Ectodermal cell (in vitro differentiated cells): ENCODE results near the gene GPR32.

ENCODE experiments used
- H3K27ac ChIP-seq: 2 replicates; pipeline ENCODE4 v1.7.0; 2013; ENCODE audit warnings: mild to moderate bottlenecking, low read depth, low read length; ENCODE audit not compliant: insufficient read depth, poor library complexity, severe bottlenecking
- H3K27me3 ChIP-seq: 2 replicates; pipeline ENCODE4 v1.7.0; 2013; ENCODE audit warnings: mild to moderate bottlenecking, low read length; ENCODE audit not compliant: insufficient read depth, control insufficient read depth, poor library complexity, severe bottlenecking
- H3K36me3 ChIP-seq: one replicate; pipeline ENCODE4 v1.7.0; 2013; ENCODE audit warnings: low read length; ENCODE audit not compliant: control insufficient read depth, insufficient read depth
- H3K4me1 ChIP-seq: one replicate; pipeline ENCODE4 v1.7.0; 2013; ENCODE audit warnings: low read length; ENCODE audit not compliant: control insufficient read depth, insufficient read depth
- H3K4me3 ChIP-seq: 2 replicates; pipeline ENCODE4 v1.7.0; 2013; ENCODE audit warnings: low read depth, low read length, control low read depth; ENCODE audit not compliant: insufficient read depth
- H3K9me3 ChIP-seq: 2 replicates; pipeline ENCODE4 v1.7.0; 2013; ENCODE audit warnings: mild to moderate bottlenecking, low read length, moderate library complexity; ENCODE audit not compliant: control insufficient read depth
- WGBS, 2 experiments: methylation state at CpG; one replicate each; pipeline ENCODE4 v1.1.7; 2013; ENCODE audit warnings: missing lambda C conversion rate in 2 of 2; 5-methylcytosine and 5-hydroxymethylcytosine counted together

The GPR32 gene

GRCh38 chr19:50815439-50815838 lies 45.2 kb downstream of the GPR32 start:
- WGBS, 2 experiments, result 91 to 96% methylated on average over 1 of the region's 1 CpG
- H3K27me3 ChIP-seq, result peaks cover 45% of the 10 kb centered on the region

DNA sequence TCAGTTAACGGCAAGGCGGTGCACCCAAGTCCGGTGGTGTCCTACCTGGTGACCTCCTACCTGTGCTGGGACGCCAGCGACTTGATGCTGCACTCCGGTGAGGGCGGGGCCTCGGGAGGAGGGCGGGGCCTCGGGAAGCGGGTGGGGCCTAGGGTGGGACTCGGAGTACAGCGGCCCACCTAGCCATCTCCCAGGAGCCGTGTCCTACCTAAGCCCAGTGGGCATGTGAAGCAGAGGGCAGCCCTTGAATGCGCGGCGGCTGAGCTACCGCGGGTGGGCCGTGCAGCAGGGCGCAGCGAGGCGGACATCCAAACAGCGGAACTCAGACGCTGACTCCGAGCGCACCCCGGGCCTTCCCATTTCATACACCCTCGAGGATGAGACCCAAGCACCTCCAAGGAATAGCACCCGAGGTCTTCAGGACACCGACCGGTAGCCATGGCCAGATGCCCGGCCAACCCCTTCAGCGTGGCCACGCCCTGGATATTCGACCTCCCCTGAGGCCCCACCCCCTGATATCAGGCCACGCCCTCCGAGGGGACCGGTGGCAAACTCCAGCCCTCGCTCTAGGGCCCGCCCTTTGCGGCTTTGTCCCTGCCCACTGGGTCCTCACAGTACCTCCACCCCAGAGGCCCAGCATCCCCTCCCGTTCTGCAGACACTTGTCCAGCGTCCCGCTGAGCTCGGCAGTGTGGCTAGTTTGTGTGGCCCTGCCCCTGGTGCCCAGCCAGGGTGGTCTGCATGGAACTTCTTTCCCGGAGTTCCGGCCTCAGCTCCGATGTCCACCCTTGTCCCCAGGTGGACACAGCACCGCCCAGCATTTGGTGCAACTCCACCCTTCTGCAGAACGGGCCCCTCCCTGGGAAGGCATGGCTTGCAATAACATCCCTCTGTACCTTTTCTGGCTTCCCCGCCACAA lies 47.9 kb downstream of the GPR32 start:
- WGBS, 2 experiments, result 24 to 25% methylated on average over 52 of the region's 52 CpGs
- H3K36me3 ChIP-seq, result no peaks in the 10 kb centered on the region
- no peak overlapping the region for H3K27ac ChIP-seq
- H3K9me3 ChIP-seq, result no peaks in the 10 kb centered on the region
- peaks cover 5% of the 10 kb centered on the region for H3K4me1 ChIP-seq
- H3K27me3 ChIP-seq, result peaks cover 69% of the 10 kb centered on the region
- H3K4me3 ChIP-seq, result peak overlapping the region; percentile 41

More at GRCh38 chr19:50815439-50815838, 45.2 kb downstream of the GPR32 start:
- no peak overlapping the region for H3K4me3 ChIP-seq
- no peak overlapping the region for H3K27ac ChIP-seq
- peaks cover 5% of the 10 kb centered on the region for H3K4me1 ChIP-seq
- no peaks in the 10 kb centered on the region for H3K9me3 ChIP-seq
- no peaks in the 10 kb centered on the region for H3K36me3 ChIP-seq

DNA sequence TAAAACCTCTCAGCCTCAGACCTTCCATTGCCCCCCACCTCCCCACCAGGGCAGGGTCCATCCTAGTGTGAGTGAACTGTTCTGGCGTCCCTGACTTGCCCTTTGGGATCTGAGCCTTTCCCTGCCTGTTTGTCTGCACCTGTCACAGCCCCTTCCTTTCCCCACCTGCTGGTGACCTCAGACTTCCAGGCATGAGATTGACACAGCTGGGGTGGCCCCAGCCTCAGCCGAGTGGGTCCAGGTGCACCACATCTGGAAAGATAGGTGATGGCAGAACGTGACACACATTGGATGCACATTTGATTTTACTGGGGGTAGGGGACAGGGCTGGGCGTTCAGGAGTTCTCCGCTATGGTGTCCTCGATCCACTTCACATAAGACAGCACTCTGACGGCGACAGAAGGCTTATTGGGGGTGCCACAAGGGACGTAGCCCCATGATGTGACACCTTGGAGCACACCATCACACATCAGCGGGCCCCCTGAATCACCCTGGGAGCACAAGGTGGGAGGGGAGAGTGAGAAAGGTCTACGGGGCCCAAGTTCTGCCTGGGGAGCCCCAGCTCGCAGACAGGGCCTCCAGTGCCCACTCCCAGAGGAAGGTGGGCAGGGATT lies 48.7 kb downstream of the GPR32 start:
- H3K9me3 ChIP-seq, result no peaks in the 10 kb centered on the region
- H3K4me1 ChIP-seq, result peaks cover 5% of the 10 kb centered on the region
- H3K36me3 ChIP-seq, result no peaks in the 10 kb centered on the region
- H3K27me3 ChIP-seq, result peaks cover 70% of the 10 kb centered on the region
- 86 to 88% methylated on average over 12 of the region's 12 CpGs for WGBS, 2 experiments
- no peak overlapping the region for H3K27ac ChIP-seq
- H3K4me3 ChIP-seq, result no peak overlapping the region

DNA sequence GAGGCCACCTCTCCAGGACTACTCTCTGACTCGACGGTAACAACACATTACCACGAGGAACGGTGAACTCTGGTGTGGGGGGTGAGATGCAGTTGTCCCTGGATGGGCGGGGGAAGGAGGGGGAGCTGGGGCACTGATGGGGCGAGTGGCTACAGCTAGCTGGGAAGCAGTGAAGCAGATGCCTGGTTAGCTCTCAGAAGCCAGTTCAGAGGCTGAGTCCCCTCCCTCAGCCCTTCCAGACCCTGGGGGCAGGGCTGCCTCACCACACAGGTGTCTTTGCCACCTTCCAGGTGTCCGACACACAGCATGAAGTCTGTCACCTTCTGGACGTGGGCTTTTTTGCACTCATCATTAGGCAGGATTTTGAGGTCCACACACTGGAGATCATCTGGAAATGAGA lies 49.4 kb downstream of the GPR32 start:
- no peak overlapping the region for H3K27ac ChIP-seq
- H3K9me3 ChIP-seq, result no peaks in the 10 kb centered on the region
- H3K4me3 ChIP-seq, result no peak overlapping the region
- H3K4me1 ChIP-seq, result peaks cover 5% of the 10 kb centered on the region
- H3K36me3 ChIP-seq, result no peaks in the 10 kb centered on the region
- peaks cover 70% of the 10 kb centered on the region for H3K27me3 ChIP-seq
- WGBS, 2 experiments, result 68% methylated on average over 8 of the region's 8 CpGs

DNA sequence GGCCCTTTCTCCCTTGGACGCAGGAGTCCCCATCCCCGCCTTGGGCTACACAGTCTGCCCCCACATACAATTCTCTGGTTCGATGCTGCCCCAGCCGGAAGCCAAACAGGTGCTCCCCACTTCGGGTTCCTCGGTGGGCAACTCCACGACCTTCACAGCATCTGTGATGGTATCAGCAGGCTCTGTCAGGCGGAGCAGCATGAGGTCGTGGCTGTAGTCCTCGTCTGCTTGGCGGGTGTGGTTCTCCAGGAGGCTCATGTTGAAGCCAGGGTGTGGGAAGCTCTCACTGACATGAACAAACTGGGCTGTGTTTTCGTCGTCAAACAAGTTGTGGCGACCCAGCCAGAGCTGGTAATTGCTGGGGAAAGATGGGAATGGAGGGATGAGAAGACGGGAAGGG lies 49.8 kb downstream of the GPR32 start:
- WGBS, 2 experiments, result 35 to 37% methylated on average over 15 of the region's 15 CpGs
- Histone ChIP-seq H3K27me3 (peaks cover 70% of the 10 kb centered on the region), H3K36me3 (no peaks in the 10 kb centered on the region), H3K4me3 (no peak overlapping the region), H3K9me3 (no peaks in the 10 kb centered on the region), H3K27ac (no peak overlapping the region), H3K4me1 (peaks cover 5% of the 10 kb centered on the region)

- no peak overlapping the region for H3K4me3 ChIP-seq
- no peaks in the 10 kb centered on the region for H3K36me3 ChIP-seq
- H3K27me3 ChIP-seq, result peaks cover 67% of the 10 kb centered on the region
- H3K9me3 ChIP-seq, result no peaks in the 10 kb centered on the region
- WGBS, 2 experiments, result 18 to 19% methylated on average over 21 of the region's 21 CpGs
- peaks cover 5% of the 10 kb centered on the region for H3K4me1 ChIP-seq
- H3K27ac ChIP-seq, result no peak overlapping the region
Measured at GRCh38 chr19:50820549-50821247, 50.4 kb downstream of the GPR32 start.

DNA sequence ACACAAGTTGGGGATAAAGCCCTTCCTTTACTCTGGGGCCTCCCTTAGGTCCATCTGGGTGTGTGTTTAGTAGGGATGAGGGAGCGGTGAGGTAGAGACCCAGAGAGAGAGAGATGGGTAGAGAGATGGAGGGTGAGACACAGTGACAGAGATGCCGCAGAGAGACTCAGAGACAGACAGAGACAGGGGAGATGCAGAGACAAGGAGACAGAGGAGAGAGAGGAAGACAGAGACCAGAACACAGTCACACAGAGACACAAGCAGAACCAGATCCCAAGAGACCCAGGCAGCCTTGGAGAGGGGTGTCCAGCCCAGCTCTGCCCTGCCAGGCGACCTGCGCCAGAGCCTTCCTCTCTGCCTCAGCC lies 51.0 kb downstream of the GPR32 start:
- Histone ChIP-seq H3K36me3 (no peaks in the 10 kb centered on the region), H3K27me3 (peaks cover 64% of the 10 kb centered on the region), H3K4me1 (peaks cover 5% of the 10 kb centered on the region), H3K9me3 (no peaks in the 10 kb centered on the region), H3K4me3 (no peak overlapping the region), H3K27ac (no peak overlapping the region)
- 78 to 84% methylated on average over 4 of the region's 4 CpGs for WGBS, 2 experiments
